Spleen (tissue), 11 donors: ENCODE data around the gene ZNF197. TPM values are rescaled to one million over a fixed set of nuclear protein-coding genes. Genes with fewer than 3 reads are reported as not detected.

Experiments used
- DNase-seq: peaks from one replicate; pipeline ENCODE4 v3.0.0-alpha.2; 2020
- H3K27ac ChIP-seq, 8 donors: fragments of 200-600 bp; sonication (generic) in 7 of 8; 1 replicate in 4 of 8; 2 replicates in 4 of 8; pipeline versions ENCODE4 v1.5.0 to v1.8.0; 2016 to 2021; ENCODE audit warnings: inconsistent platforms in 4 of 8, mild to moderate bottlenecking in 4 of 8, moderate library complexity in 1 of 8
- H3K27me3 ChIP-seq, 7 donors: fragments of 200-600 bp; sonication (generic) in 6 of 7; replicated peaks in 1 of 7; 1 replicate in 4 of 7; 2 replicates in 3 of 7; pipeline versions ENCODE4 v1.5.0 to v1.8.0; 2016 to 2021; ENCODE audit warnings: inconsistent platforms in 3 of 7, mild to moderate bottlenecking in 1 of 7
- H3K36me3 ChIP-seq, 6 donors: fragments of 200-600 bp; sonication (generic) in 5 of 6; 1 replicate in 4 of 6; 2 replicates in 2 of 6; pipeline versions ENCODE4 v1.5.0 to v1.8.0; 2016 to 2021; ENCODE audit warnings: inconsistent platforms in 2 of 6
- H3K4me1 ChIP-seq, 6 donors: fragments of 200-600 bp; sonication (generic) in 5 of 6; 1 replicate in 3 of 6; 2 replicates in 3 of 6; pipeline versions ENCODE4 v1.5.0 to v1.8.0; 2016 to 2021; ENCODE audit warnings: inconsistent platforms in 3 of 6
- H3K4me3 ChIP-seq, 8 donors: fragments of 200-600 bp; sonication (generic) in 7 of 8; 1 replicate in 4 of 8; 2 replicates in 4 of 8; pipeline versions ENCODE4 v1.5.0 to v1.8.0; 2016 to 2021; ENCODE audit warnings: inconsistent platforms in 4 of 8, mild to moderate bottlenecking in 4 of 8, moderate library complexity in 2 of 8
- H3K9me3 ChIP-seq, 8 donors: fragments of 200-600 bp; sonication (generic) in 7 of 8; 1 replicate in 4 of 8; 2 replicates in 4 of 8; pipeline versions ENCODE4 v1.5.0 to v1.8.0; 2016 to 2021; ENCODE audit warnings: inconsistent platforms in 4 of 8
- CTCF ChIP-seq, 11 experiments: fragments of 200-600 bp in 7 of 11; fragments of 450-650 bp in 4 of 11; sonication (generic) in 4 of 11; IDR thresholded peaks in 8 of 11; conservative IDR thresholded peaks in 3 of 11; 1 replicate in 7 of 11; 2 replicates in 4 of 11; pipeline versions ENCODE4 v1.4.0 to v1.8.0; 2016 to 2021; ENCODE audit warnings: antibody characterized with exemption in 11 of 11, inconsistent platforms in 4 of 11, mild to moderate bottlenecking in 1 of 11
- POLR2A ChIP-seq, 3 donors: fragments of 450-650 bp; IDR thresholded peaks; one replicate each; pipeline ENCODE4 v1.5.1; 2017; ENCODE audit warnings: antibody characterized with exemption in 3 of 3, mild to moderate bottlenecking in 1 of 3
- POLR2AphosphoS5 ChIP-seq, 3 donors: sonication (generic); formaldehyde crosslinking; IDR thresholded peaks; one replicate each; pipeline ENCODE4 v1.5.1; 2017; ENCODE audit warnings: antibody characterized with exemption in 3 of 3
- WGBS, 5 donors: extraction: QIAGEN DNeasy Blood & Tissue Kit in 3 of 5; methylation state at CpG; one replicate each; pipeline versions ENCODE4 v1.1.5 to v1.1.7; 2013 to 2018; 5-methylcytosine and 5-hydroxymethylcytosine counted together
- intact Hi-C: fragments of 100-400 bp; cut with DNase I; formaldehyde crosslinking; loops from one replicate; pipeline ENCODE4 v1.15.0; 2023; ENCODE audit warnings: low total_unique reads
- polyA plus RNA-seq, 3 donors: library from polyadenylated mRNA; stranded (reverse); fragments of 200-250 nt; gene quantifications; one replicate each; pipeline ENCODE4 v1.2.1, GENCODE V29; 2013
- total RNA-seq, 7 donors: library from RNA; depleted of rRNA in 3 of 7; stranded (reverse); fragments of >200 nt in 3 of 7; fragmentation: NEBNext Ultra II Directional in 4 of 7; extraction: Animal tissue kit (Norgen Biotek cat#: 25700) in 4 of 7; gene quantifications; one replicate each; pipeline versions ENCODE4 v1.1.0 to v1.2.1, GENCODE V29; 2016 to 2021
- donor health status: healthy with polysubstance abuse.
- donor health status: DM: no; HTN: no; CAD: no; lungs with moderate emphysema.
- donor health status: DM: no; HTN: no; CAD: no.
- donor health status: Bipolar disorder and iron deficiency.
- donor health status: healthy.
- donor health status: DM: no; HTN: no; CAD: no.
- donor health status: DM: yes; HTN: yes; CAD: no.

Gene ZNF197
- total and polyA plus RNA-seq, 10 donors: 4.9 to 21.0 (median 15.9) TPM

DNA sequence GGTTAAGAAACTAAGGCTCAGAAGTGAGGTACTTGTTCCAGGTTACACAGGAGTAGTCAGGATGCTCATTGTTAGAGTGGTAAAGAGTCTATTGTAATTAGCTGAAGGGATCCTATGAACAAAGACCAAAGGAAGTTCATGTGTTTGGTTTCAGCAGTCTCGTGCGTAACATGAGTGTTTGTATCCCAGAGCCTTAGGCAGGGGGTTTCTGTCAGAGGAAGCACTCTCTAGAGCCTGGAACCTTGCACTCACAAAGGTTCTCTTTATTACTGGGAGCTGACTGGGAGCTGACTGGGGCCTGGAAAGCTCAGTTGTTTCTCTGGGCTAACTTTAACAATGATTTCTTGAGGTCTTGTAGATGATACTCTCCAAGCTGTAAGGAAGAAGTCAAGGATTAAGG, 3.9 kb downstream of the ZNF197 start:
- Histone ChIP-seq H3K27ac (no peak overlapping the region), H3K27me3 (no peaks in the 10 kb centered on the region), H3K36me3 (peaks cover 2 to 53% (median 38%) of the 10 kb centered on the region in 6 donors), H3K9me3 (no peaks in the 10 kb centered on the region), H3K4me3 (no peak overlapping the region), H3K4me1 (peaks cover 6 to 43% (median 24%) of the 10 kb centered on the region in 6 donors)
- 88 to 95% (median 90%) methylated on average over 2 of the region's 2 CpGs for WGBS, 5 donors
- intact Hi-C loops: no loop called here
- TF ChIP-seq CTCF (IDR thresholded peaks at IDR 0.05 in 8 of 11, conservative IDR thresholded peaks at IDR 0.05 in 3 of 11) (no peak), POLR2AphosphoS5 (IDR thresholded peaks at IDR 0.05) (no peak), POLR2A (IDR thresholded peaks at IDR 0.05) (no peak)
- no peak for DNase-seq

GRCh38 chr3:44632193-44632592, 7.4 kb downstream of the ZNF197 start:
- no peak for DNase-seq
- no peak overlapping the region for H3K4me3 ChIP-seq
- H3K36me3 ChIP-seq: peaks cover 2 to 87% (median 70%) of the 10 kb centered on the region in 6 donors
- intact Hi-C loops: no loop called here
- WGBS, 5 donors: 93 to 100% (median 96%) methylated on average over 3 of the region's 3 CpGs
- TF ChIP-seq POLR2A (IDR thresholded peaks at IDR 0.05): no peak
- TF ChIP-seq CTCF (IDR thresholded peaks at IDR 0.05 in 8 of 11, conservative IDR thresholded peaks at IDR 0.05 in 3 of 11): no peak
- TF ChIP-seq POLR2AphosphoS5 (IDR thresholded peaks at IDR 0.05): no peak
- peaks cover 0 to 19% (median 3%) of the 10 kb centered on the region in 6 donors for H3K4me1 ChIP-seq
- H3K27me3 ChIP-seq: no peaks in the 10 kb centered on the region
- peaks cover 0 to 15% (median 8%) of the 10 kb centered on the region in 8 donors for H3K9me3 ChIP-seq
- H3K27ac ChIP-seq: no peak overlapping the region

DNA sequence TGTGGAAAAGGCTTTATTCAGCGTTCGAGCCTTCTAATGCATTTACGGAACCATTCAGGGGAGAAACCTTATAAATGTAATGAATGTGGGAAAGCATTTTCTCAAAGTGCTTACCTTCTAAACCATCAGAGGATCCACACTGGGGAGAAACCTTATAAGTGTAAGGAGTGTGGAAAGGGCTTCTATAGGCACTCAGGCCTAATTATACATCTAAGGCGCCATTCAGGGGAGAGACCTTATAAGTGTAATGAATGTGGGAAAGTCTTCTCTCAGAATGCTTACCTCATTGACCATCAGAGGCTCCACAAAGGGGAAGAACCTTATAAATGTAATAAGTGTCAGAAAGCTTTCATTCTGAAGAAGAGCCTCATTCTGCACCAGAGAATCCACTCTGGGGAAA, 17.5 kb downstream of the ZNF197 start:
- H3K4me3 ChIP-seq: peak overlapping the region in 1 of 8 donors; percentile 4
- DNase-seq: no peak
- no peaks in the 10 kb centered on the region for H3K27me3 ChIP-seq
- no peak for TF ChIP-seq POLR2A (IDR thresholded peaks at IDR 0.05)
- TF ChIP-seq POLR2AphosphoS5 (IDR thresholded peaks at IDR 0.05): no peak
- TF ChIP-seq CTCF (IDR thresholded peaks at IDR 0.05 in 8 of 11, conservative IDR thresholded peaks at IDR 0.05 in 3 of 11): no peak
- intact Hi-C loops: no loop called here
- WGBS, 5 donors: 96 to 100% (median 97%) methylated on average over 4 of the region's 4 CpGs
- peaks cover 22 to 70% (median 58%) of the 10 kb centered on the region in 6 donors for H3K36me3 ChIP-seq
- peaks cover 0 to under 1% (median 0%) of the 10 kb centered on the region in 6 donors for H3K4me1 ChIP-seq
- peaks cover 7 to 100% (median 88%) of the 10 kb centered on the region in 8 donors for H3K9me3 ChIP-seq
- no peak overlapping the region for H3K27ac ChIP-seq

GRCh38 chr3:44643024-44643423, 18.2 kb downstream of the ZNF197 start:
- H3K36me3 ChIP-seq: peaks cover 22 to 64% (median 53%) of the 10 kb centered on the region in 6 donors
- 95 to 98% (median 97%) methylated on average over 4 of the region's 4 CpGs for WGBS, 5 donors
- no peak for TF ChIP-seq POLR2A (IDR thresholded peaks at IDR 0.05)
- no peak for TF ChIP-seq CTCF (IDR thresholded peaks at IDR 0.05 in 8 of 11, conservative IDR thresholded peaks at IDR 0.05 in 3 of 11)
- no peak for TF ChIP-seq POLR2AphosphoS5 (IDR thresholded peaks at IDR 0.05)

More at GRCh38 chr3:44643024-44643423, 18.2 kb downstream of the ZNF197 start:
- intact Hi-C loops: no loop called here
- Histone ChIP-seq H3K27me3 (no peaks in the 10 kb centered on the region), H3K27ac (no peak overlapping the region), H3K4me3 (no peak overlapping the region), H3K4me1 (peaks cover 0 to 7% (median 2%) of the 10 kb centered on the region in 6 donors), H3K9me3 (peaks cover 7 to 96% (median 83%) of the 10 kb centered on the region in 8 donors)
- no peak for DNase-seq
